Activated CD8-positive, alpha-beta memory T cell treated with anti-CD3 and anti-CD28 coated beads, Interleukin-2, amount 50 U/mL, for 1 hour (primary cell): ENCODE data around the gene COL4A3.
"Not testable (repeated sequence)": the region's sequence is repeated elsewhere in the genome, so short reads cannot be mapped to it uniquely, and the experiment has no call there.

Experiments
- DNase-seq: peaks from one replicate; pipeline ENCODE4 v3.0.0-alpha.2; 2020; ENCODE audit errors: extremely low read depth

COL4A3 gene

GRCh38 chr2:227154986-227155774 lies 9.2 kb upstream of the COL4A3 start:
- DNase-seq: no peak

GRCh38 chr2:227160164-227160563 lies 4.3 kb upstream of the COL4A3 start:
- DNase-seq: no peak

GRCh38 chr2:227161947-227162346 lies 2.5 kb upstream of the COL4A3 start:
- DNase-seq: no peak

- no peak for DNase-seq
Observed at GRCh38 chr2:227163485-227163997, 883 bp upstream of the COL4A3 start.

DNA sequence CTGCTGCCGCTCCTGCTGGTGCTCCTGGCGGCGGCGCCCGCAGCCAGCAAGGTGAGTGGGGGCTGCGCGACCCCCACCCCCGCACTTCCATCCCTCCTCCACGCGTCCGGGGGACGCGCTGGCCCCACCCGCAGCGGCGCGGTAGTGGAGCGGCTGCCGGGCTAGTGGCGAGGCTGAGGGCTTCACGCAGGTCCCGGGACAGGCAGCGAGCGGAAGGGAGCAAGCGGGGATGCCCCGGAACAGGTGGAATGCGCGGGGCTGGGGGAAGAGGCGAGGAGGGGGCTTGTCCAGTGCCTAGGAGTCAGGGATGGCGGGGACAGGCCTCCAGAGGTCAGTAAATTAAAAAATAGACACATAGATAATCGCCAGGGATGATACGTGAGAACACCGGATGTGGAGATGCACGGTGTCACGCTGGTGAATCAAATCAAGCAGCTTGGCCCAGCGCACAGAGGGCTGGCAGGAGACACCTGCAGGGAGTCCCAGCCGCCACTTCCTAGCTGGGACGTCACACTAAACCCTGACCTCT lies 403 bp downstream of the COL4A3 start:
- no peak for DNase-seq

DNA sequence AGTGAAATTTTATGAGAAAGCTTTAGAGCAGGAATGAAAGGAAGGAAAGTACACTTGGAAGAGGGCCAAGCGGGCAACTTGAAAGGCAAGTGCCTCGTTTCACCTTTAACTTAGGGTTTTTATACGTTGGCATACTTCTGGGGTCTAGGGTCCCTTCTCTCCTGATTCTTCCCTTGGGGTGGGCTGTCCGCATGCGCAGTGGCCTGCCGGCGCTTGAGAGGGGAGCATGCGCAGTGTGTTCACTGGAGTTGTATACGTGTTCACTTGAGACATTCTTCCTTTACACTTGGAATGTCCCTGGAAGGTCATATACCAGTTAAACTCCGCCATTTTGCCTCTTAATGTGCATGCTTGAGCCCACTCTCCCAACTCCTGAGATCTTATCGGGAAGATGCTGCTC lies 7.4 kb downstream of the COL4A3 start:
- not testable (repeated sequence) for DNase-seq

DNA sequence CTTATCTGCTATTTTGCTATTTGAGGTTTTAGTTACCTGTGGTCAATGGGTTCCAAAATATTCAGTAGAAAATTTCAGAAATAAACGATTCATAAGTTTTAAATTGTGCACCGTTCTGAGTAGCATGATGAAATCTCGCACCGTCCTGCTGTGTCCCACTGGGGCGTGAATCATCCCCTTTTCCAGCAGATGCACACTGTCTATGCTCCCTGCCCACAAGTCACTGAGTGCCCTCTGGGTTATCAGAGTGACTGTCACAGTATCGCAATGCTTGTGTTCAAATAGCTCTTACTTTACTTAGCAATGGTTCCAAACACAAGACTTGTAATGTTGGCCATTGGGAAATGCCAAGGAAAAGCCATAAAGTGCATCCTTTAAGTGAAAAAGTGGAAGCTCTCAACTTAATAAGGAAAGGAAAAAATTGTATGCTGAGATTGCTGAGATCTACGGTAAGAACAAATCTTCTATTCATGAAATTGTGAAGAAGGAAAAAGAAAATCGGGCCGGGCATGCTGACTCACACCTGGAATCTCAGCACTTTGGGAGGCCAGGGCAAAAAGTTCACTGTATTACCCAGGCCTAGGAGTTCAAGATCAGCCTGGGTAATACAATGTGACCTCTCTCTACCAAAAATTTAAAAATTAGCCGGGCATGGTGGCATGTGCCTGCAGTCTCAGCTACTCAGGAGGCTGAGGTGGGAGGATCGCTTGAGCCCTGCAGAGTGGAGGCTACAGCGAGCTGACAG lies 13.3 kb downstream of the COL4A3 start:
- DNase-seq: no peak

DNA sequence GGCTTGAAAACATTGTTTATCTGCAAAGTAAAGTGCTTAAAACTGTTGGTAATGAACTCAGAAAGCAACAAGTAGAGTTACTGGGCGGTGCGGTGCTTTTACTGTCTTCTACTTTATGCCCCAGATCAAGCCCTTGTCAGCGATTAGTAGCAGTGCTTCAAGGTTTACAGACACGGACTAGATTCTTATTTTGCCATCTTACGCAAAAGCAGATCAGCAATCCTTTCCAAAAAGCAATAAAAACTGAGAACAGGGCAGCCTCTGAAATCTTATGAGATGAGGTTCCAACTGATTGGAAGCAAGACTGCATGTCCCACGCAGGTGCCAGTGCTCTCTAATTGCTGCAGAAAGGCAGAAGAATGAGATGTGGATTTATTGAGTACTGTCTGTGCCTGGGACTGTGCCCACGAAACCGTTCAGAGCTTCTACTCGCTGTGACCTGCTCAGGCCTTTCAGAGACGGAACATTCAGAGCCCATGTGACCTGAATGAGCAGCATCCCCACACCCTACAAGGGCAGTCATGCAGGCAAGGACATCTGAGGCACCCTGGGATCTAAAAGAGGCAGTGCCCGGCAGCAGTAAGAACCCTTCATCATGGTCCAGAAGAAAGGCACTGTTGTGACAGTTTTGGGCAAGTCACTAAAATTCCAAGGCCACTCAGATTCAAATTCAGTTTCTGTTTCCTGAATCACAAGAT lies 15.7 kb downstream of the COL4A3 start:
- DNase-seq: no peak

DNA sequence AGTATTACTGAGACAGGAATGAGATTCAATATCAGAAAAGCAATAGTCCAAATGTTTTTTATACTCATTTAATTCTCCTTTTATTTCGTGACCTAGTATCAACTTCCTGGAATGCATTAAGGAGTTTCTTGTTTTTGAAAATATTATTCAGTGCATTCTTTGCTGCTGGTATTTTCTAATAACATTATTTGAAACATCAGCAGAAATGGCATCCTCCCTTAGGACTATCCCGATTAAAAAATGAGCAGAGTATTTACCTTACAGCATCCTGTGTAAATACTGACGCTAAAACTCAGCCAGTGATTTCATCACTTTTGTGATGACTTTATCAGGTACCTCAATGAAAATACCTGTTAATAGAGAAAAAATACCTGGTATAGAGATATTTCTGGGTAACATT lies 16.3 kb downstream of the COL4A3 start:
- DNase-seq: no peak

- no peak for DNase-seq
Observed at GRCh38 chr2:227182765-227183164, 18.3 kb downstream of the COL4A3 start.

GRCh38 chr2:227183657-227184367 lies 19.4 kb downstream of the COL4A3 start:
- DNase-seq: no peak

- no peak for DNase-seq
Observed at GRCh38 chr2:227185615-227186232, 21.3 kb downstream of the COL4A3 start.

DNA sequence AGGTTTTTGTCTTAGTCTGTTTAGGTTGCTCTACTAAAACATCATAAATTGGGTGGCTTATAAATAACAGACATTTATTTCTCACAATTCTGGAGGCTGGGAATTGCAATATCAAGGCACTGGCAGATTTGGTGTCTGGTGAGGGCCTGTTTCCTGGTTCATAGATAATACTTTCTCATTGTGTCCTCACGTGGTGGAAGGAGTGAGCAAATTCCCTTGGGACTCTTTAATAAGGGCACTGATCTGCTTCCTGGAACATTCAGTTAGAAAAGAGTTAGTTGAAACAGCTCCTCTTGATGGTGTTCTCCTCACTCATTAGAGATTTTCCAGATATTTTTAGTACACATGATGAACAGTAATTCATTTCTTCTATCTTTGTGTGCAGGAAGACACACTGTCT lies 22.3 kb downstream of the COL4A3 start:
- DNase-seq: no peak

DNA sequence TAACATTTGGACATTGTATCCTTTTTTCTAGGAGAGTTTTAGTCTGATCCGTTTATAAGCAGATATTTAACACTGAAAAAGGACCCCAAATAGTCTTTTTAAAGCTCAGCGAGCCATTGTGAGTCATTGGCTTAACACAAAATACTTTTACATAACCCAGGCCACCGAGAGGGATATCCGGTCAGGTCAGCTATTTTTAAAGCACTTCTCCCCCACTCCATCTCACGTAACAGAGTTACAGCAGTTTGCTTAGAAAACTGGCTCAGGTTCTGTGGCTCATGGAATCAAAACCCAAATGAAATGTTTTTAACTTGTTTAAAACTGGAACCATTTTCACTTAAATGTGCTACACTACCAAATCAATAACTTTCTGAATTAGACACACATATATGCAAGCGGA lies 23.9 kb downstream of the COL4A3 start:
- no peak for DNase-seq

GRCh38 chr2:227191367-227191766 lies 26.9 kb downstream of the COL4A3 start:
- no peak for DNase-seq

- DNase-seq: no peak
Observed at GRCh38 chr2:227192491-227192890, 28.1 kb downstream of the COL4A3 start.

- DNase-seq: no peak
Observed at GRCh38 chr2:227194219-227194618, 29.8 kb downstream of the COL4A3 start.

DNA sequence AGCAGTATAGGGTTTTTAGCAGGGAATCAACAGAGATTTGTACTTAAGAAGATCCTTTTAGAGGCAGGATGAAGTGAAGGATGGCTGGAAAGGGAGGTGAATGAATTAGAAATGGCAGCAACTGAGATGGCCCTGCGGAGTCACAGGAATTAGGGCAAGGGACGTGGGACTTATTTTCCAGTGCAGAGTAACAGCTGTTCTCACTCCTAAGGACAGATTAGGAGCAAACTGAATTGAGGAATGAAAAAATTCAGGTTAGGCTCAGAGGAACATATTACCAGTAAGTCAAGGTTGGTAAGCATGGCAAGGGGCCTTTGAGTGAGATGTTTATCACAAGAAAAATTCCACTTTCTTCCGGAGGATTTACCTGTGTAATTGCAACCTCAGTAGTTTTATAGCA lies 34.4 kb downstream of the COL4A3 start:
- no peak for DNase-seq

DNA sequence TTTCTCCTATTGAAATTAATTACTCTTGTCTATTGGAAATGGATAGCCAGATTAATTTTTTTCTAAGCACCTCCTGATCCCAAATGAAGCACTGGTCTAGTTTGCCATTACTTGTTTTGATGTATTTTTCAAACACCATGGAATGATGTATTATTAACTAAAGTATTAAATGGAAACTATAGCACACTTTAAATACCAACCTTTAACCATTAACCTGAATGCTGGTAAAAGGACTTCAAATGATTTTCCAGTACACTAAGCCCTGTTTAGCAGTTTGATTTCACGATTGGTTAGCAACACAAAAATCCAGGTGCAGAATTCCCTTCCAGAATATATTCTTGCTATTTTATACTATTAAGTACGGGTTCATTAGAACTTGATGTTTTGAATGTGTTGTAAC lies 37.3 kb downstream of the COL4A3 start:
- DNase-seq: no peak

DNA sequence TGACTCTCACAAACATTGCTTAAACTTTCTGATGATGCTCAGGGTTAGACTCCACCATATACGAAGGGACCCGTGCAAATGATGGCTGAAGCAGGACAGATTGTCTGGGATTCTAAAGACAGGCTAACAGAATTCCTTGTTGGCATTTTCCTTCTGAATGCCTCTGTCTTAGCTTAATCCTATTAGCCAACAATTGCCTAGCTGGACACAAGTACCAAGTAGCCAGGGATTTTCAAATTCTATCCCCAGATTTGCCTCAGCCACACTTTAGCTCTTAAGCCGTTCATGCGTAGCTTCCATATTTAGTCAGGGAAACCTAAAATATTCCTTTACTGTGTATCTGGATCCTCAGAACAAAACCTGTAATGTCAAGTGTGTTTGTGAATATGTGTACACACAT lies 40.0 kb downstream of the COL4A3 start:
- no peak for DNase-seq

DNA sequence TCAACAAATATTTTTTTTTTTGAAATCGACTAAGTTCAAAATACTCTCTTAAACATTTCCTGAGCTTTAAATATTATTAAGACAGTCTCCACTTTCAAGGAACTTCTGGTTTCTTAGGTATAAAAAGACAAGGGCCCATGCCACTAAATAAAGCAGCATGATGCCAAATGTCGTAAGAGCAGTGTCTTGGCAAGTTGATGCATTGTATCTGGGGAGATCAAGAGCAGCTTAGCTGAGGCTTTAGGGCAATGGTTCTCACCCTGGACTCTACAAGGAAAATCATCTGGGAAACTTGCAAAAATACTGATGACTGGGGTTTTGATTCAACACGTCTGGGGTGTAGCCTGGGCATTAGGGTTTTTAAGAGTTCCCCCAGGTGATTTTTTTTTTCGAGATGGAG lies 41.3 kb downstream of the COL4A3 start:
- no peak for DNase-seq
